ENCODE measurements around the gene EPB41L4A. TPM values are rescaled to one million over a fixed set of nuclear protein-coding genes. Genes with fewer than 3 reads are reported as not detected.

Gene EPB41L4A
- total and polyA plus RNA-seq, 8 donors, result 4.4 to 77.6 (median 12.1) TPM

- Histone ChIP-seq H3K4me3 (no peak overlapping the region), H3K27me3 (no peaks in the 10 kb centered on the region), H3K36me3 (no peaks in the 10 kb centered on the region), H3K27ac (no peak overlapping the region), H3K4me1 (peaks cover 0 to 2% (median 0%) of the 10 kb centered on the region in 4 donors), H3K9me3 (no peaks in the 10 kb centered on the region)
- 92 to 100% (median 100%) methylated on average over 1 of the region's 1 CpG for WGBS, 5 donors
- no peak for DNase-seq
- TF ChIP-seq POLR2AphosphoS5 (IDR thresholded peaks at IDR 0.05), result no peak
- TF ChIP-seq CTCF (IDR thresholded peaks at IDR 0.05), result no peak
- no peak for TF ChIP-seq POLR2A (IDR thresholded peaks at IDR 0.05)
- TF ChIP-seq EP300 (IDR thresholded peaks at IDR 0.05), result no peak
- intact Hi-C loops (cut with DNase I; ENCODE audit: low total_unique reads), result no loop called here
Measured at GRCh38 chr5:112310746-112311145, 108.3 kb downstream of the EPB41L4A start.

- DNase-seq, result no peak
- no peaks in the 10 kb centered on the region for H3K36me3 ChIP-seq
- TF ChIP-seq POLR2AphosphoS5 (IDR thresholded peaks at IDR 0.05), result no peak
- no peak for TF ChIP-seq EP300 (IDR thresholded peaks at IDR 0.05)
- no peak for TF ChIP-seq POLR2A (IDR thresholded peaks at IDR 0.05)
- TF ChIP-seq CTCF (IDR thresholded peaks at IDR 0.05), result no peak
- intact Hi-C loops (cut with DNase I; ENCODE audit: low total_unique reads), result no loop called here
- H3K4me1 ChIP-seq, result no peaks in the 10 kb centered on the region
- H3K9me3 ChIP-seq, result no peaks in the 10 kb centered on the region
- no peak overlapping the region for H3K4me3 ChIP-seq
- H3K27ac ChIP-seq, result no peak overlapping the region
- WGBS, 5 donors, result 80 to 97% (median 90%) methylated on average over 1 of the region's 1 CpG
- H3K27me3 ChIP-seq, result no peaks in the 10 kb centered on the region
Measured at GRCh38 chr5:112308608-112309007, 110.5 kb downstream of the EPB41L4A start.

- WGBS, 5 donors, result 72 to 82% (median 79%) methylated on average over 2 of the region's 2 CpGs
Measured at GRCh38 chr5:112306956-112307355, 112.1 kb downstream of the EPB41L4A start.

GRCh38 chr5:112304743-112305142 is 114.3 kb downstream of the EPB41L4A start:
- H3K27ac ChIP-seq, result no peak overlapping the region
- no peaks in the 10 kb centered on the region for H3K27me3 ChIP-seq
- 93 to 99% (median 95%) methylated on average over 2 of the region's 2 CpGs for WGBS, 5 donors
- TF ChIP-seq POLR2AphosphoS5 (IDR thresholded peaks at IDR 0.05) (no peak), CTCF (IDR thresholded peaks at IDR 0.05) (no peak), POLR2A (IDR thresholded peaks at IDR 0.05) (no peak), EP300 (IDR thresholded peaks at IDR 0.05) (no peak)
- intact Hi-C loops (cut with DNase I; ENCODE audit: low total_unique reads), result no loop called here
- H3K9me3 ChIP-seq, result no peaks in the 10 kb centered on the region
- no peaks in the 10 kb centered on the region for H3K4me1 ChIP-seq
- no peaks in the 10 kb centered on the region for H3K36me3 ChIP-seq
- no peak overlapping the region for H3K4me3 ChIP-seq
- DNase-seq, result no peak

More at GRCh38 chr5:112306956-112307355, 112.1 kb downstream of the EPB41L4A start:
- Histone ChIP-seq H3K36me3 (no peaks in the 10 kb centered on the region), H3K4me3 (no peak overlapping the region), H3K27me3 (no peaks in the 10 kb centered on the region), H3K4me1 (no peaks in the 10 kb centered on the region), H3K9me3 (no peaks in the 10 kb centered on the region), H3K27ac (no peak overlapping the region)
- TF ChIP-seq POLR2A (IDR thresholded peaks at IDR 0.05) (no peak), POLR2AphosphoS5 (IDR thresholded peaks at IDR 0.05) (no peak), EP300 (IDR thresholded peaks at IDR 0.05) (no peak), CTCF (IDR thresholded peaks at IDR 0.05) (no peak)
- intact Hi-C loops (cut with DNase I; ENCODE audit: low total_unique reads), result no loop called here
- no peak for DNase-seq

All from stomach (tissue), 9 donors.